Fibroblast of the conjunctiva (primary cell): ENCODE results near the gene ANO10.
"Not testable (repeated sequence)": the region's sequence is repeated elsewhere in the genome, so short reads cannot be mapped to it uniquely, and the experiment has no call there.

Source experiments
- DNase-seq: peaks from one replicate; pipeline ENCODE4 v3.0.0-alpha.2; 2010; ENCODE audit warnings: low read depth

Gene ANO10

DNA sequence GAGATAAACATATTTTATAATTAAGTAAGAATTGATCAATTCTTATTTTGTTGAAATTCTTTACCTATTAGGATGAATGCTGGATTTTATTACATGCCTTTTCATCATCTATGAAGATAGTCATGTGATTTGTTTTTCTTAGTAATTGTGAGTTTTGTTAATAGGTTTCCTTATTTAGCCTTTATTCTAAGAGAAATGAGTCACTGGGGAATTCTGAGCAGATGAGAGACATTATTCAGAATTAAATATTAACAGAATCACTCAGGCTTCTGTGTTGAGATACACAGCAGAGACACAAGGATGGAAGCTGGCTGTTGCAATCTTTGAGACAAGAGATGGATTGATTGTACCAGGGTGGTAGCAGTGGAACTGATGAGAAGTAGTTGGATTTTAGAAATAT is 7.4 kb upstream of the ANO10 start:
- no peak for DNase-seq

DNA sequence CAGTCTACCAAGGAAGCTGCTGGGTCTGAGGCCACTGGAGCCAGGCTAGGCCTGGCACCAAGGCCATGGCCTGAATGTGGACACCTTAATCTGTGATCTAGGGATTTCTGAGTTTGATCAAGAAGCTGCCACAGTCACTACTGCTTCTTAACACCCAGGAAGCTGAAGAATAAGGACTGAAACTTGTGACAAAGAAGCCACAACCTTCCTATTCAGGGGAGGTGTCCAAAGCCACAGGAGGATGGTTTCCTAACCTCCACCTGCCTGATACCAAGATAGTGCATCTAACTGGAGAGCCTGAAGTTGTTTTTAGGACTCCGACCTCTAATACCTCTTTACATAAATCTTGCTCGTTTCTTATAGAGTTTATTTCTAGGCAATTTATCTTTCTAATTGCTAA is 5.5 kb upstream of the ANO10 start:
- DNase-seq, result no peak

GRCh38 chr3:43624619-43625305 is 3.0 kb upstream of the ANO10 start:
- DNase-seq, result no peak

DNA sequence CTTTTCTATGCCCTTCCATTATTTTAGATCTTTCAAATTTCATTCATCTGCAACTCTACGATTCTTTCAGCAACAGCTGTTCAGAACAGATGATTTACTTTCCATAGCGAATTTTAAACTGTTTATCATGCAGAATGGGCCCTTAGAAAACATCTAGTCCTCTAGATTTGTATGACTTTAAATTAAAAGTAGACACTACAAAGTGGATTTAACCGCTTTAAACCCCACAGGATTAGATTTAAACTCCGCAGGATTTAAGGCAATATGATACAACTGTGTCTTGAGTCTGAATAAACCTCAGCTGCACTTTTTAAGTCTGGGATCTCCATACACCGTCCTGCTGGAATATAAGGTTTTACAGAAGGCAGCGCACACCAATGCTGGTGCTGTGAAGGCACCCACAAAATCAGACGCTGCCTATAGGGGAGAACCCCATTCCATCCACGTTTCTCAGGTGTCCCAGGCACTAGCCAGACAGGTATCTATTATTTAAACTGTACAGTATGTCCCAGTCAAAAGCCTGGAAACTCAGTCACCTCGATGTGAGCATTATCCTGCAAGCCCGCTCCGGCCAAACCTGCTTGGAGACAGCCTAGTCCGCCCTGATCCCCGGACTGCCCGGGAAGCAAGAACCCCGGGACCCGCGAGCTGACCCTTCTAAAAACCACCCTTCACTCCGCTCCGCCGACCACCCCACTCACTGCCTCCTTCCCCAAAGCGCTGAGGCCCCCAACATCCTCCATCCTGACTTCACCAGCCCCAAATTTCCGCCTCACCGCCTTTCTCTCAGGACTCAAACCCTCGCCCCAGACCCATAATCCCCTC is 768 bp downstream of the ANO10 start:
- no peak for DNase-seq

GRCh38 chr3:43619588-43619987 is 2.2 kb downstream of the ANO10 start:
- DNase-seq, result no peak

GRCh38 chr3:43618142-43618541 is 3.7 kb downstream of the ANO10 start:
- no peak for DNase-seq

GRCh38 chr3:43616034-43616433 is 5.8 kb downstream of the ANO10 start:
- no peak for DNase-seq

DNA sequence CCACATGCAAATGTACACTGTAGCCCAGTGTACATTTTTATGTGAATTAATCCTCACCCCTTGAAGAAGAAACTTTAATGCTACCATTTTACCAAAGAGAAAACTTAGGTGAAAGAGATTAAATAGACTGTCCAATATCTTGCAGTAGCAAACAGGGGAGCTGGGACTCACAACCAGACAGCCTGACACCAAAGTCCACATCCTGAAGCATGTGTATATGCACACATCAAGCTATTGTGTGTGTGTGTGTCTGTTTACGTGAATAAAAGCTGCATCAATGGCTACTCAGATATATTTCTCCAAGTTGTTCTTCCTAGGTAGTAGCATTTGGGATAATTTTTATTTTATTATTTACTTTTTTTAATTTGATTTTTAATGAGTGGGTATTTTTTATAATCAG is 6.7 kb downstream of the ANO10 start:
- no peak for DNase-seq

GRCh38 chr3:43613976-43614375 is 7.8 kb downstream of the ANO10 start:
- DNase-seq, result no peak

DNA sequence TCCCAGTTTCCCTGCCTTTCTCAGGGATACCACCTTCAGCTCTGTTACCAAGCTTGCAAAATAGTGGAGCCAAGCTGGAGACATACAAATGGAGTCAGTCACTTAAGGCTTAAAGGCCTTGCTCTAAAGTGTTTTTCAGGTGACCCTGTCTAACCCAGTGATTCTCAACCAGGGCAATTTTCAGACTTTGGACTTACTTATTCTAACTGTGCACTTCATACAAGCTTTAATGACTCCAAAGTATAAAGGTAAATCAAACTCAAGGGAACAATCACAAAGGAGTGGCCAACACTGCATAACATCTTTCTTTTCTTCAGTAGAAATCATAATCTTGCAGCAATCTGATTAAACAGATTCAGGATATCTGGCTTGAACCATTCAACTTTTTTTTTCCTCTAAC is 9.4 kb downstream of the ANO10 start:
- no peak for DNase-seq

- no peak for DNase-seq
These were observed 12.4 kb downstream of the ANO10 start for GRCh38 chr3:43609406-43609805.

GRCh38 chr3:43608751-43609150 is 13.1 kb downstream of the ANO10 start:
- no peak for DNase-seq

DNA sequence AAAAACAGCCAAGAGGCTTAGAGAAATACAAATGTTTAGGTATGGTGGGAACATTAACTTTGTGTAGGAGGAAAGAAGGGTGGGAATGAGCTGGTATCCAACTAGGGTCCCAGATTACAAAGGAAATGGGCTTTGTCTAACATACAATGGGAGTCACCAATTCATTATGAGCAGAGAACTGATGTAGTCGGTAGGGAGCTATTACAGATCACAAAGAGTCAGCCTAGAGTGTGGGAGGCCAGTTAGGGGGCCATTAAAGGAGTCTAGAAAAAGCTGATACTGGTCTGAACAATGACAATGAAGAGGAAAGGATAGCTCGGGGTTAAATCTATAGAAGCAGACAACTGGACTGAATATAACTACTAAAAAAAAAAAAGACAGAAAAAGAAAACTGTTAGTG is 15.5 kb downstream of the ANO10 start:
- no peak for DNase-seq

- DNase-seq, result not testable (repeated sequence)
These were observed 21.9 kb downstream of the ANO10 start for GRCh38 chr3:43599959-43600358.

DNA sequence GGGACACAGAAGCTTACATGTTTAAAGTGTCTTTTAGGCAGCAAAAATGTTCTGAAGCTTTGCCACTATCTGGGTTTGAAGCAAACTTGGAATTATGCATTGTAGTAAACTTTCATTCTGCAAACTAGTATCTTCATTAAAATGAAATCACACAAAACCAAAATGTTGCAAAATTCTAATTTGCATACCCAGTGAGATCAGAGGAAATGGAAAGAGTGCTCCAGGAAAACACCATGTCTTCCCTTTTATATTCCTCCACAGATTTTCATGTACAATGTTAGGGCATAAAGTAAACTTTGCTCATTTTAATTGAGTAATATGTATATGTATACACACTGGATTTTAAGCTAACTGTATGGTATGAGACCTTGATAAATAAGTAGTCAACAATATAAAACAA is 23.9 kb downstream of the ANO10 start:
- no peak for DNase-seq

DNA sequence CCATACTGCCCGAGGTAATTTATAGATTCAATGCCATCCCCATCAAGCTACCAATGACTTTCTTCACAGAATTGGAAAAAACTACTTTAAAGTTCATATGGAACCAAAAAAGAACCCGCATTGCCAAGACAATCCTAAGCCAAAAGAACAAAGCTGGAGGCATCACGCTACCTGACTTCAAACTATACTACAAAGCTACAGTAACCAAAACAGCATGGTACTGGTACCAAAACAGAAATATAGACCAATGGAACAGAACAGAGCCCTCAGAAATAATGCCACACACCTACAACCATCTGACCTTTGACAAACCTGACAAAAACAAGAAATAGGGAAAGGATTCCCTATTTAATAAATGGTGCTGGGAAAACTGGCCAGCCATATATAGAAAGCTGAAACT is 25.6 kb downstream of the ANO10 start:
- not testable (repeated sequence) for DNase-seq

- not testable (repeated sequence) for DNase-seq
These were observed 26.5 kb downstream of the ANO10 start for GRCh38 chr3:43595280-43595679.

DNA sequence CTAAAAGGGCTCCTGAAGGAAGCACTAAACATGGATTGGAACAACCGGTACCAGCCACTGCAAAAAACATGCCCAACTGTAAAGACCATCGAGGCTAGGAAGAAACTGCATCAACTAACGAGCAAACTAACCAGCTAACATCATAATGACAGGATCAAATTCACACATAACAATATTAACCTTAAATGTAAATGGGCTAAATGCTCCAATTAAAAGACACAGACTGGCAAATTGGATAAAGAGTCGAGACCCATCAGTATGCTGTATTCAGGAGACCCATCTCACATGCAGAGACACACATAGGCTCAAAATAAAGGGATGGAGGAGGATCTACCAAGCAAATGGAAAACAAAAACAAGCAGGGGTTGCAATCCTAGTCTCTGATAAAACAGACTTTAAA is 28.2 kb downstream of the ANO10 start:
- DNase-seq, result not testable (repeated sequence)

DNA sequence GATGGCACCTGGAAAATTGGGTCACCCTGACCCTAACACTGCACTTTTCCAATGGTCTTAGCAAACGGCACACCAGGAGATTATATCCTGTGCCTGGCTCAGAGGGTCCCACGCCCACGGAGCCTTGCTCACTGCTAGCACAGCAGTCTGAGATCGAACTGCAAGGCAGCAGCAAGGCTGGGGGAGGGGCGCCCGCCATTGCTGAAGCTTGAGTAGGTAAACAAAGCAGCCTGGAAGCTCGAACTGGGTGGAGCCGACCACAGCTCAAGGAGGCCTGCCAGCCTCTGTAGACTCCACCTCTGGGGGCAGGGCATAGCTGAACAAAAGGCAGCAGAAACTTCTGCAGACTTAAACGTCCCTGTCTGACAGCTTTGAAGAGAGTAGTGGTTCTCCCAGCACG is 29.9 kb downstream of the ANO10 start:
- not testable (repeated sequence) for DNase-seq

DNA sequence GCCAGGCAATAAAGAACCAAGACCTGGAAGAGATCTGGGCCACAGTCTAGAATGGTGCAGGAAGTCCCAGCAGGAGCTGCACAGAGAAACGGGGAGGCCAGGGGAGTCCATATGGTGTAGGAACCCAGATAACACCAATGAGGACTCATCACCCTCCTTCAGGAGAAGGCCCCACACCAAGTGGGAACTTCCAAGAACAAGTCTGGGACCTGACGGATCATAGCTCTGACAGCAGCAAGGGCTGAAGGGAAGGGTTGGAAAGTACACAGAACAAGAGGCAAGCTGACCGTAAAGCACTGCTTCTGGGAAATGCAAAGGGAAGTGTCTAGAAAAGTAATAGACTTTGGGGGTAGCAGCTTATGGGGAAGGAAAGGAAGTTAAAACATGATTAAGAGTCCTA is 34.5 kb downstream of the ANO10 start:
- no peak for DNase-seq

DNA sequence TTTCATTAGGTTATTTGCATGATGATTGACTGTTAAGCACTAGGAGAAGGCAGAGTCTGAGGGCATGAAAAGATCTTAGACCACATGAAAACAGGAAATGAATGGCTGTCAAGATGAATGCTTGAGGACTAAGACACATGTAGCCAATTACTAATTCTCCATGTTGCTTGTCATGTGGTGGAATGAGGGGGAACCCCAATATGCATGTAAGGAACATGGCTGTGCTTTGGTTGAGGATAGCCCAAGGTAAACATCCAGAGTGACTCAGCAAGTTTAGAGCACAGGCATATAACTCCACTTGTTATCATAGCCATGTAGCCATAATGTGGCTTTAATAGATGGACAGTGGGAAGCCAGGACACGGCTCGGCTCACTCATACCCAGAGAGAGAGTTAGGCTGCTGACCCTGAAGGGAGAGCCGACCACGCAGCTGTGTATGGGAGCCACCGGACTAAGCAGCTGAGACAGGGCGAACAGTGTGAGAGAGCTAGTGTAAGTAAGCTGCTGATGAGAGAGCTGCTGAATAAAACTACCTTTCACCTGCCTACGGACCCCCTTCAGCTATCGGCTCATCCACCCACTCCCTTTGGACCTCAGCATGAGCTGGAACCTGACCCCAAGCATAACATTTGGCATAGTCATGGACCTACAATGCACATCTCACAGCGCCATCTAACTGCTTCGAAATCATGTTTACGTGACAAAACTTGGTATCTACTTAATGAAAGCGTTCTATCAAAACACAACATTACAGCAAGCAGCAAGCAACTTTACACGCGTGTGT is 37.6 kb downstream of the ANO10 start:
- DNase-seq, result no peak

DNA sequence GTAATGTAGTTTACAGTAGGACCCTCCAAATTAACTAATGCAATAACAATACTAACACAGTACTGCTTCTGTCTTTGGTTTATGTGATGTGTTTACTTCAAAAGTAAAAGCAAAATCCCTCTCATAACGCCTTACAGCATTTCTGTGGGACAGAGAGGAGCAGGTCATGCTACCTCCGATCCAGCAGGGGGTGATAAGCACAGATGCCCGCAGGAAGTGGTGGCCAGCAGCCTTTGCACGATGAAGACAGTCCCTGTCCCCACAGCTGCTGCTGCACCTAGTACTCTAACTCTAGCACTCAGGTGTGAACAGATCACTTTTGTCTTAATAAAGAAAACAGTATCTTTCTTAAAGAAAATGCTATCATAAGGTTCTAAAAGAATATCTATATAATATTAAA is 38.3 kb downstream of the ANO10 start:
- DNase-seq, result no peak

GRCh38 chr3:43582866-43583265 is 38.9 kb downstream of the ANO10 start:
- DNase-seq, result no peak
